ENCODE measurements around the gene FGD6.

DNA sequence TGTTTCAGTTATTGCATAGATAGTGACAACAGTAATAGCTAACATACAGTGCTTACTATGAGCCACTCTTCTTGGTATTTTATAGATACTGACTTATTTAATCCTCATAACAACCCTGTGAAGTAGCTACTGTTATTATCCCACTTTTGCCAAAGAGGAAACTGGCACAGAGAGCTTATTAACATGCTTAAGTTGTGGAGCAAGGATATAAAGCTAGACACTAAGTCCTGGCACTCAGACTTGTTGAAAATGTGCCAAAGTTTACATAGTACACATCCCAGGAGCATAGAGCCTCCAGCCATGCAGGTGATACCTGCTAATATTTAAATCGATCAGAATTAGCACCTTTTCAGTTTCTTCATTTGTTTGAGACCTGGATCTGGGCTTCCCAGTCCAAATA, 42.1 kb upstream of the FGD6 start:
- no peak for TF ChIP-seq SP1 (IDR thresholded peaks at IDR 0.05)
- no peak for TF ChIP-seq ELF4 (IDR thresholded peaks at IDR 0.05)
- no peak for TF ChIP-seq BHLHE40 (IDR thresholded peaks at IDR 0.05; ENCODE audit: borderline replicate concordance)
- no peak for TF ChIP-seq FOXK2 (IDR thresholded peaks at IDR 0.05)
- TF ChIP-seq LEF1 (IDR thresholded peaks at IDR 0.05; ENCODE audit: borderline replicate concordance) = no peak
- TF ChIP-seq ZNF384 (IDR thresholded peaks at IDR 0.05) = no peak
- no peak for TF ChIP-seq TARDBP (IDR thresholded peaks at IDR 0.05)
- TF ChIP-seq FOXA1 (IDR thresholded peaks at IDR 0.05) = no peak
- TF ChIP-seq FOXM1 (IDR thresholded peaks at IDR 0.05; ENCODE audit: borderline replicate concordance) = no peak
- TF ChIP-seq, protein P1, sequence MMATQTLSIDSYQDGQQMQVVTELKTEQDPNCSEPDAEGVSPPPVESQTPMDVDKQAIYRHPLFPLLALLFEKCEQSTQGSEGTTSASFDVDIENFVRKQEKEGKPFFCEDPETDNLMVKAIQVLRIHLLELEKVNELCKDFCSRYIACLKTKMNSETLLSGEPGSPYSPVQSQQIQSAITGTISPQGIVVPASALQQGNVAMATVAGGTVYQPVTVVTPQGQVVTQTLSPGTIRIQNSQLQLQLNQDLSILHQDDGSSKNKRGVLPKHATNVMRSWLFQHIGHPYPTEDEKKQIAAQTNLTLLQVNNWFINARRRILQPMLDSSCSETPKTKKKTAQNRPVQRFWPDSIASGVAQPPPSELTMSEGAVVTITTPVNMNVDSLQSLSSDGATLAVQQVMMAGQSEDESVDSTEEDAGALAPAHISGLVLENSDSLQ (IDR thresholded peaks at IDR 0.05) = no peak
- no peak for TF ChIP-seq NFRKB (IDR thresholded peaks at IDR 0.05)
